HL-60 (cell line): ENCODE results near the gene ZNF496.

ENCODE experiments used
- DNase-seq, 2 experiments: peaks; one replicate each; pipeline ENCODE4 v3.0.0-alpha.2; 2010 to 2020; ENCODE audit warnings: low read depth in 1 of 2, low spot score in 1 of 2
- H3K27ac ChIP-seq: fragments of 250-450 bp; sonication (Bioruptor Pico); replicated peaks from 2 replicates; pipeline ENCODE4 v1.5.1; 2020; ENCODE audit warnings: mild to moderate bottlenecking, moderate library complexity
- H3K27me3 ChIP-seq: fragments of 250-450 bp; sonication (Bioruptor Pico); 2 replicates; pipeline ENCODE4 v1.5.1; 2021; ENCODE audit warnings: mild to moderate bottlenecking, moderate library complexity; ENCODE audit not compliant: insufficient read depth, poor library complexity, severe bottlenecking
- H3K4me3 ChIP-seq: replicated peaks from 2 replicates; pipeline ENCODE4 v1.5.1; 2011; ENCODE audit warnings: mild to moderate bottlenecking, control low read depth, low read length; ENCODE audit not compliant: insufficient read depth
- GABPA ChIP-seq: IDR thresholded peaks from 2 replicates; pipeline ENCODE4 v1.6.1; 2012; ENCODE audit warnings: low read depth
- POLR2AphosphoS5 ChIP-seq: IDR thresholded peaks from 2 replicates; pipeline ENCODE4 v1.6.1; 2012; ENCODE audit warnings: low read depth
- REST ChIP-seq: IDR thresholded peaks from 2 replicates; pipeline ENCODE4 v1.6.1; 2012; ENCODE audit warnings: low read depth; ENCODE audit not compliant: insufficient replicate concordance
- SPI1 ChIP-seq: IDR thresholded peaks from 2 replicates; pipeline ENCODE4 v1.6.1; 2012; ENCODE audit warnings: low read depth, mild to moderate bottlenecking, borderline replicate concordance
- TF ChIP-seq, protein P1 (sequence below): IDR thresholded peaks from one replicate; pipeline ENCODE4 v1.5.1; 2011; ENCODE audit warnings: low read length, control low read depth, inconsistent platforms; ENCODE audit not compliant: insufficient read depth

Gene ZNF496

GRCh38 chr1:247337961-247338360, 6.3 kb upstream of the ZNF496 start:
- Histone ChIP-seq H3K4me3 (no peak overlapping the region), H3K27me3 (no peaks in the 10 kb centered on the region), H3K27ac (no peak overlapping the region)
- TF ChIP-seq POLR2AphosphoS5 (no peak), SPI1 (no peak), REST (no peak), GABPA (no peak)
- TF ChIP-seq, protein P1, sequence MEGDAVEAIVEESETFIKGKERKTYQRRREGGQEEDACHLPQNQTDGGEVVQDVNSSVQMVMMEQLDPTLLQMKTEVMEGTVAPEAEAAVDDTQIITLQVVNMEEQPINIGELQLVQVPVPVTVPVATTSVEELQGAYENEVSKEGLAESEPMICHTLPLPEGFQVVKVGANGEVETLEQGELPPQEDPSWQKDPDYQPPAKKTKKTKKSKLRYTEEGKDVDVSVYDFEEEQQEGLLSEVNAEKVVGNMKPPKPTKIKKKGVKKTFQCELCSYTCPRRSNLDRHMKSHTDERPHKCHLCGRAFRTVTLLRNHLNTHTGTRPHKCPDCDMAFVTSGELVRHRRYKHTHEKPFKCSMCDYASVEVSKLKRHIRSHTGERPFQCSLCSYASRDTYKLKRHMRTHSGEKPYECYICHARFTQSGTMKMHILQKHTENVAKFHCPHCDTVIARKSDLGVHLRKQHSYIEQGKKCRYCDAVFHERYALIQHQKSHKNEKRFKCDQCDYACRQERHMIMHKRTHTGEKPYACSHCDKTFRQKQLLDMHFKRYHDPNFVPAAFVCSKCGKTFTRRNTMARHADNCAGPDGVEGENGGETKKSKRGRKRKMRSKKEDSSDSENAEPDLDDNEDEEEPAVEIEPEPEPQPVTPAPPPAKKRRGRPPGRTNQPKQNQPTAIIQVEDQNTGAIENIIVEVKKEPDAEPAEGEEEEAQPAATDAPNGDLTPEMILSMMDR: no peak
- no peak for DNase-seq

GRCh38 chr1:247337250-247337746, 5.6 kb upstream of the ZNF496 start:
- Histone ChIP-seq H3K4me3 (no peak overlapping the region), H3K27me3 (no peaks in the 10 kb centered on the region), H3K27ac (no peak overlapping the region)
- no peak for DNase-seq
- TF ChIP-seq REST: no peak
- TF ChIP-seq POLR2AphosphoS5: no peak
- TF ChIP-seq, protein P1: no peak
- no peak for TF ChIP-seq SPI1
- TF ChIP-seq GABPA: no peak

DNA sequence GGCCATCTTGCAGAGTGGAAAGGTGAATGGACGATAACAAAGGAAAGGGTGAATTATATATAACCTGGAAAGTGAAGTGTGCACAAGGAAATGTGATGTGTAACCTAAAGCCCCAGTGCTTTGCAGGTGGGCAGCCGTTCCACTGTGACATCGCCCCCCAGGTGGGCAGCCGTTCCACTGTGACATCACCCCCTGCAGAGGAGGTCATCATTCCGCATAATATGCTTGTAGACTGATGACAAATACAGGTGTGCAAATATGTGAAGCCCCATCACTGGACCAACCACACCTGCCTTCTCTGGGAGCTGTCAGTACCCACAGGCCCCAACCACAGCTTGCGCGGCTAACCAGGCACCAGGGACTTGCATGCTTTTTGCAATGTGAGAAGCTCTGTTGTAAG, 4.7 kb upstream of the ZNF496 start:
- TF ChIP-seq SPI1 (no peak), POLR2AphosphoS5 (no peak), GABPA (no peak)
- DNase-seq: no peak
- H3K27me3 ChIP-seq: no peaks in the 10 kb centered on the region
- no peak overlapping the region for H3K27ac ChIP-seq
- H3K4me3 ChIP-seq: no peak overlapping the region

DNA sequence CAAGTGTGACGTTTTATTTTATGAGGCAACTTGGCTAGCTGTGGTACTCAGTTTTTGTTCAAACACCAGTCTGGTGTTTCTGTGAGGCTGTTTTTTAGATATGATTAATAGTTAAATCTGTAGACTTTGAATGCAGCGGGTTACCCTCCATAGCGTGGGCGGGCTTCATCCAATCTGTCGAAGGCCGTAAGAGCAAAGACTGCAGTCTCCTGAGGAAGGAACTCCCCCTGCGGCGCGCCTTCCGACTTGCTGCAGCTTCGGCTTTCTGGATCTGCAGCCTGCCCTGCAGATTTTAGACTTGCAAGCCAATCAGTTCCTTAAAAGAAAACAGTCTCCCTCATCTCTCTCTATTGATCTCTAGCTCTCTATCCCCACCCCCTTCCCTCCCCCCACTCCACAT, 4.2 kb upstream of the ZNF496 start:
- no peak for TF ChIP-seq REST
- TF ChIP-seq POLR2AphosphoS5: no peak
- no peak for TF ChIP-seq GABPA
- TF ChIP-seq SPI1: no peak
- TF ChIP-seq, protein P1: no peak
- DNase-seq: no peak
- Histone ChIP-seq H3K27ac (no peak overlapping the region), H3K27me3 (no peaks in the 10 kb centered on the region), H3K4me3 (no peak overlapping the region)
